Measurements from ENCODE around the gene C1QL4. TPM values are rescaled to one million over a fixed set of nuclear protein-coding genes. Genes with fewer than 3 reads are reported as not detected.

Gene C1QL4
- polyA plus RNA-seq, 1 donor from 2014 or later = 13.7 TPM

DNA sequence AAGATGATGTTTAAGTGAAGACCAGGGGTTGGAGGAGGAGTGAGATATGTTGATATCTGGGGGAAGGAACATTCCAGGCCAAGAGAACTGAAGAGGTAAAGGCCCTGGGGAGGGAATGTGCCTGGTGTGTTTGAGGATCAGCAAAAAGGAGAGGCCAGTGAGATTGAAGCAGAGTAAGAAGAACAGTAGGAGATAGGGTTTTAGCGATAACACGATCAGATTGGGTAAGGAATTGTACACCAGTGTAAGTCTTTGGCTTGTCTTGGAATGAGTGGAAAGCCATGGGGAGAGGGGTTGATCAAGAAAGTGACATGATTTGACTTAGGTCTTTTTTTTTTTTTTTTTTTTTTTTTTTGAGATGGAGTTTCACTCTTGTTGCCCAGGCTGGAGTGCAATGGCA lies 9.1 kb downstream of the C1QL4 start:
- H3K9ac ChIP-seq (ENCODE audit: low read length) = no peak overlapping the region
- H3K9me2 ChIP-seq (ENCODE audit: insufficient read depth, low read length) = no peaks in the 10 kb centered on the region
- no peak overlapping the region for H3K4me3 ChIP-seq (ENCODE audit: low read length)
- H2AFZ ChIP-seq (ENCODE audit: low read depth, low read length) = no peak overlapping the region
- H3K27me3 ChIP-seq (ENCODE audit: insufficient read depth, low read depth, low read length) = peaks cover 9% of the 10 kb centered on the region
- no peaks in the 10 kb centered on the region for H4K20me1 ChIP-seq (ENCODE audit: insufficient read depth)
- H3K4me2 ChIP-seq (ENCODE audit: low read length) = no peak overlapping the region
- TF ChIP-seq POLR2AphosphoS5 (IDR thresholded peaks at IDR 0.05) (no peak), TAF1 (IDR thresholded peaks at IDR 0.05; ENCODE audit: low read depth) (no peak), MXI1 (conservative IDR thresholded peaks at IDR 0.05; ENCODE audit: poor library complexity, severe bottlenecking) (no peak), REST (IDR thresholded peaks at IDR 0.05; ENCODE audit: borderline replicate concordance) (no peak), EP300 (conservative IDR thresholded peaks at IDR 0.05; ENCODE audit: poor library complexity, severe bottlenecking) (no peak), SMC3 (conservative IDR thresholded peaks at IDR 0.05; ENCODE audit: poor library complexity) (no peak), RAD21 (conservative IDR thresholded peaks at IDR 0.05) (no peak), EZH2 (IDR thresholded peaks at IDR 0.05; ENCODE audit: borderline replicate concordance, insufficient read depth, low read length, poor library complexity, severe bottlenecking) (no peak)
- TF ChIP-seq, protein P1, sequence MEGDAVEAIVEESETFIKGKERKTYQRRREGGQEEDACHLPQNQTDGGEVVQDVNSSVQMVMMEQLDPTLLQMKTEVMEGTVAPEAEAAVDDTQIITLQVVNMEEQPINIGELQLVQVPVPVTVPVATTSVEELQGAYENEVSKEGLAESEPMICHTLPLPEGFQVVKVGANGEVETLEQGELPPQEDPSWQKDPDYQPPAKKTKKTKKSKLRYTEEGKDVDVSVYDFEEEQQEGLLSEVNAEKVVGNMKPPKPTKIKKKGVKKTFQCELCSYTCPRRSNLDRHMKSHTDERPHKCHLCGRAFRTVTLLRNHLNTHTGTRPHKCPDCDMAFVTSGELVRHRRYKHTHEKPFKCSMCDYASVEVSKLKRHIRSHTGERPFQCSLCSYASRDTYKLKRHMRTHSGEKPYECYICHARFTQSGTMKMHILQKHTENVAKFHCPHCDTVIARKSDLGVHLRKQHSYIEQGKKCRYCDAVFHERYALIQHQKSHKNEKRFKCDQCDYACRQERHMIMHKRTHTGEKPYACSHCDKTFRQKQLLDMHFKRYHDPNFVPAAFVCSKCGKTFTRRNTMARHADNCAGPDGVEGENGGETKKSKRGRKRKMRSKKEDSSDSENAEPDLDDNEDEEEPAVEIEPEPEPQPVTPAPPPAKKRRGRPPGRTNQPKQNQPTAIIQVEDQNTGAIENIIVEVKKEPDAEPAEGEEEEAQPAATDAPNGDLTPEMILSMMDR (IDR thresholded peaks at IDR 0.05; ENCODE audit: poor library complexity, severe bottlenecking) = no peak
- no peak overlapping the region for H3K27ac ChIP-seq (ENCODE audit: low read length)
- no peaks in the 10 kb centered on the region for H3K36me3 ChIP-seq (ENCODE audit: insufficient read depth, low read length)
- no peaks in the 10 kb centered on the region for H3F3A ChIP-seq (ENCODE audit: insufficient read depth, low read length, poor library complexity, severe bottlenecking)
- no peaks in the 10 kb centered on the region for H3K9me3 ChIP-seq (ENCODE audit: low read length)
- H3K79me2 ChIP-seq (replicated peaks; ENCODE audit: insufficient read depth, low read length) = no peaks in the 10 kb centered on the region

DNA sequence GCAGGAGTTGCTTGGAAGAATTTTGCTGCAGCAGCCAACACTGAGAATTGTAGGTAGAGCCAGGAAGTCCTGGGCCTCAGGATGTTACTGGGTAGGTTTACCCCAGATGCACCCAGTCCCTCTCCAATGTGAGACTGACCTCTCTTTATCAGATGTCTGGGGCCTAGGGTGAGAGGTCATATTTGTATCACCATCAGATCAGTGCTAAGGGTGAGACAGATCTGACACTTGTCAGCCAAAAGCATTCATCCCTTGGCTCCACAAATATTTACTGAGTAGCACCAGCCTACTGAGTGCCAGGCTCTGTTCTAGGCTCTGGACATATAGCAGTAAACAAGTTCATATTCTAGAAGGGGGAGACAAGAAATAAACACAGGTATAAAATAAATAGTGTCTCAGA lies 9.6 kb downstream of the C1QL4 start:
- H3K9me2 ChIP-seq (ENCODE audit: insufficient read depth, low read length) = no peaks in the 10 kb centered on the region
- H3K79me2 ChIP-seq (replicated peaks; ENCODE audit: insufficient read depth, low read length) = no peaks in the 10 kb centered on the region
- no peak overlapping the region for H3K9ac ChIP-seq (ENCODE audit: low read length)
- H3K27me3 ChIP-seq (ENCODE audit: insufficient read depth, low read depth, low read length) = peaks cover 6% of the 10 kb centered on the region
- no peak for TF ChIP-seq SMC3 (conservative IDR thresholded peaks at IDR 0.05; ENCODE audit: poor library complexity)
- no peak for TF ChIP-seq MXI1 (conservative IDR thresholded peaks at IDR 0.05; ENCODE audit: poor library complexity, severe bottlenecking)
- no peaks in the 10 kb centered on the region for H3K36me3 ChIP-seq (ENCODE audit: insufficient read depth, low read length)
- no peak overlapping the region for H2AFZ ChIP-seq (ENCODE audit: low read depth, low read length)
- H4K20me1 ChIP-seq (ENCODE audit: insufficient read depth) = no peaks in the 10 kb centered on the region
- H3K4me3 ChIP-seq (ENCODE audit: low read length) = no peak overlapping the region
- no peak overlapping the region for H3K4me2 ChIP-seq (ENCODE audit: low read length)
- no peak overlapping the region for H3K27ac ChIP-seq (ENCODE audit: low read length)
- H3K9me3 ChIP-seq (ENCODE audit: low read length) = no peaks in the 10 kb centered on the region
- H3F3A ChIP-seq (ENCODE audit: insufficient read depth, low read length, poor library complexity, severe bottlenecking) = no peaks in the 10 kb centered on the region

DNA sequence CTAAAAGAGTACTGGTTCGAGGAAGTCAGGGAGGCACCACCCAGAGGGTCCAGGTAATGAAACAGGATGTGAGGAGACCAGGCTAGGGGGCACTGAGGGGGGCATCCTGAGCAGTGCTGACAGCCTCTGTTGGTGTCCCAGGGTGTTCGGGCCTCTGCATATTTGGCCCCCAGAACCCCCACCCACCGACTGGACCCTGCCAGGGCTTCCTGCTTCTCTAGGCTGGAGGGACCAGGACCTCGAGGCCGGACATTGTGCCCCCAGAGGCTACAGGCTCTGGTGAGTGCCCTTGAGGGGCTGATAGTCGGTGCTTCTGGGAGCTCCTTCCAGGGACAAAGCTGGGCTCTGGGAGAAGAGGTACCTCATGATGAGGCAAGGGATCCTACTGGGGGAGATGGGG lies 11.4 kb downstream of the C1QL4 start:
- Histone ChIP-seq H3K36me3 (ENCODE audit: insufficient read depth, low read length) (no peaks in the 10 kb centered on the region), H3K79me2 (replicated peaks; ENCODE audit: insufficient read depth, low read length) (no peaks in the 10 kb centered on the region)

More for the DNA sequence above, 11.4 kb downstream of the C1QL4 start:
- Histone ChIP-seq H3K9ac (ENCODE audit: low read length) (no peak overlapping the region), H4K20me1 (ENCODE audit: insufficient read depth) (no peaks in the 10 kb centered on the region), H3K4me2 (ENCODE audit: low read length) (no peak overlapping the region), H3K9me2 (ENCODE audit: insufficient read depth, low read length) (no peaks in the 10 kb centered on the region), H3F3A (ENCODE audit: insufficient read depth, low read length, poor library complexity, severe bottlenecking) (no peaks in the 10 kb centered on the region), H3K9me3 (ENCODE audit: low read length) (no peaks in the 10 kb centered on the region), H2AFZ (ENCODE audit: low read depth, low read length) (no peak overlapping the region), H3K27ac (ENCODE audit: low read length) (no peak overlapping the region), H3K27me3 (ENCODE audit: insufficient read depth, low read depth, low read length) (no peaks in the 10 kb centered on the region), H3K4me3 (ENCODE audit: low read length) (no peak overlapping the region)
- TF ChIP-seq TAF1 (IDR thresholded peaks at IDR 0.05; ENCODE audit: low read depth) (no peak), SMC3 (conservative IDR thresholded peaks at IDR 0.05; ENCODE audit: poor library complexity) (no peak)
